Astrocyte (in vitro differentiated cells and primary cell): ENCODE results near the gene RAB38. TPM values are rescaled to one million over a fixed set of nuclear protein-coding genes. Genes with fewer than 3 reads are reported as not detected.

ENCODE experiments used
- DNase-seq: peaks from one replicate; pipeline ENCODE4 v3.0.0-alpha.2; 2010; ENCODE audit warnings: low read depth
- FAIRE-seq: peaks from 2 replicates; lab custom pipeline; 2011; peaks lifted over from hg19 to GRCh38; lab: Jason Lieb, UNC
- H2AFZ ChIP-seq: 2 replicates; pipeline ENCODE4 v1.6.0; 2012; ENCODE audit warnings: low read depth, low read length, inconsistent platforms
- H3K27ac ChIP-seq: 2 replicates; pipeline ENCODE4 v1.5.1; 2011; ENCODE audit warnings: low read depth, low read length, inconsistent platforms
- H3K27me3 ChIP-seq: 2 replicates; pipeline ENCODE4 v1.6.0; 2011; ENCODE audit warnings: low read length, inconsistent platforms; ENCODE audit not compliant: insufficient read depth
- H3K36me3 ChIP-seq: 2 replicates; pipeline ENCODE4 v1.5.1; 2011; ENCODE audit warnings: low read length, inconsistent platforms; ENCODE audit not compliant: insufficient read depth
- H3K4me1 ChIP-seq: 2 replicates; pipeline ENCODE4 v1.5.1; 2011; ENCODE audit warnings: low read length, inconsistent platforms; ENCODE audit not compliant: insufficient read depth
- H3K4me2 ChIP-seq: 2 replicates; pipeline ENCODE4 v1.6.0; 2012; ENCODE audit warnings: low read length, inconsistent platforms
- H3K4me3 ChIP-seq: 2 replicates; pipeline ENCODE4 v1.5.1; 2011; ENCODE audit warnings: low read depth, mild to moderate bottlenecking, low read length, inconsistent platforms; ENCODE audit not compliant: insufficient read depth
- H3K79me2 ChIP-seq: 2 replicates; pipeline ENCODE4 v1.6.0; 2012; ENCODE audit warnings: mild to moderate bottlenecking, low read length, inconsistent platforms; ENCODE audit not compliant: insufficient read depth
- H3K9ac ChIP-seq: 2 replicates; pipeline ENCODE4 v1.6.0; 2012; ENCODE audit warnings: mild to moderate bottlenecking, low read length, inconsistent platforms
- H3K9me3 ChIP-seq: 2 replicates; pipeline ENCODE4 v1.5.1; 2012; ENCODE audit warnings: low read depth, mild to moderate bottlenecking, low read length, inconsistent platforms; ENCODE audit not compliant: insufficient read depth
- H4K20me1 ChIP-seq: 2 replicates; pipeline ENCODE4 v1.6.0; 2012; ENCODE audit warnings: low read length, inconsistent platforms; ENCODE audit not compliant: insufficient read depth
- H3K27ac Mint-ChIP-seq: one replicate; pipeline ENCODE4 v1.8.0; 2021; ENCODE audit warnings: mild to moderate bottlenecking, mixed read lengths; ENCODE audit not compliant: unreplicated experiment
- H3K27me3 Mint-ChIP-seq: one replicate; pipeline ENCODE4 v1.8.0; 2021; ENCODE audit warnings: low read depth, mixed read lengths; ENCODE audit not compliant: unreplicated experiment
- H3K36me3 Mint-ChIP-seq: one replicate; pipeline ENCODE4 v1.8.0; 2021; ENCODE audit warnings: low read depth, mixed read lengths; ENCODE audit not compliant: unreplicated experiment
- H3K4me1 Mint-ChIP-seq: one replicate; pipeline ENCODE4 v1.8.0; 2021; ENCODE audit warnings: low read depth, mixed read lengths; ENCODE audit not compliant: unreplicated experiment
- H3K4me3 Mint-ChIP-seq: one replicate; pipeline ENCODE4 v1.8.0; 2021; ENCODE audit warnings: mild to moderate bottlenecking, moderate library complexity, mixed read lengths; ENCODE audit not compliant: unreplicated experiment
- H3K9me3 Mint-ChIP-seq: one replicate; pipeline ENCODE4 v1.8.0; 2021; ENCODE audit warnings: mild to moderate bottlenecking, mixed read lengths; ENCODE audit not compliant: unreplicated experiment
- CTCF ChIP-seq: IDR thresholded peaks from 2 replicates; pipeline ENCODE4 v1.5.1; 2011; ENCODE audit warnings: low read depth, mild to moderate bottlenecking, inconsistent platforms, low read length, moderate library complexity; ENCODE audit not compliant: insufficient read depth
- EZH2 ChIP-seq: IDR thresholded peaks from 2 replicates; pipeline ENCODE4 v1.6.1; 2012; ENCODE audit warnings: mild to moderate bottlenecking, low read length, inconsistent platforms; ENCODE audit not compliant: insufficient read depth
- total RNA-seq: library from RNA; stranded (reverse); gene quantifications from 2 replicates; pipeline ENCODE4 v1.2.1, GENCODE V29; 2021

RAB38 gene
- total RNA-seq, 1 donor from 2014 or later = 3.2 TPM

- DNase-seq (no peak), FAIRE-seq (no peak)
- no peak overlapping the region for H3K27ac ChIP-seq
- no peaks in the 10 kb centered on the region for H3K36me3 ChIP-seq
- H3K4me1 ChIP-seq = no peaks in the 10 kb centered on the region
- Mint-ChIP-seq H3K9me3 (no peaks in the 10 kb centered on the region), H3K27me3 (no peaks in the 10 kb centered on the region), H3K4me3 (no peak overlapping the region), H3K4me1 (no peaks in the 10 kb centered on the region), H3K36me3 (no peaks in the 10 kb centered on the region), H3K27ac (no peak overlapping the region)
- H3K9ac ChIP-seq = no peak overlapping the region
- H3K4me2 ChIP-seq = no peak overlapping the region
- H3K79me2 ChIP-seq = no peaks in the 10 kb centered on the region
- no peaks in the 10 kb centered on the region for H3K9me3 ChIP-seq
- H4K20me1 ChIP-seq = no peaks in the 10 kb centered on the region
- H3K4me3 ChIP-seq = no peak overlapping the region
- H3K27me3 ChIP-seq = no peaks in the 10 kb centered on the region
- no peak overlapping the region for H2AFZ ChIP-seq
- TF ChIP-seq CTCF (no peak), EZH2 (no peak)
Observed at GRCh38 chr11:88115828-88116755, 59.2 kb downstream of the RAB38 start.

- H2AFZ ChIP-seq = no peak overlapping the region
- H3K4me1 ChIP-seq = no peaks in the 10 kb centered on the region
- TF ChIP-seq CTCF (no peak), EZH2 (no peak)
- H3K79me2 ChIP-seq = no peaks in the 10 kb centered on the region
- no peaks in the 10 kb centered on the region for H3K9me3 ChIP-seq
- H3K4me1 Mint-ChIP-seq = no peaks in the 10 kb centered on the region
- DNase-seq (no peak), FAIRE-seq (no peak)
- no peak overlapping the region for H3K4me2 ChIP-seq
- no peak overlapping the region for H3K4me3 Mint-ChIP-seq
- H3K9ac ChIP-seq = no peak overlapping the region
- no peaks in the 10 kb centered on the region for H3K27me3 ChIP-seq
- no peak overlapping the region for H3K27ac ChIP-seq
- H3K27ac Mint-ChIP-seq = no peak overlapping the region
- no peaks in the 10 kb centered on the region for H3K36me3 Mint-ChIP-seq
- no peaks in the 10 kb centered on the region for H3K36me3 ChIP-seq
- no peaks in the 10 kb centered on the region for H3K27me3 Mint-ChIP-seq
- no peak overlapping the region for H3K4me3 ChIP-seq
- no peaks in the 10 kb centered on the region for H4K20me1 ChIP-seq
- no peaks in the 10 kb centered on the region for H3K9me3 Mint-ChIP-seq
Observed at GRCh38 chr11:88114486-88115045, 60.7 kb downstream of the RAB38 start.
